T-helper 1 cell treated with Interleukin-12 subunit alpha and Interleukin-12 subunit beta and Interleukin-4 antibody, amounts not matched to agents 30 μg/mL and 1 μg/mL, for 36 hours (primary cell): ENCODE results near the gene IL3.

ENCODE experiments used
- H3K27ac Mint-ChIP-seq: one replicate; pipeline ENCODE4 v1.8.0; 2021; ENCODE audit warnings: mild to moderate bottlenecking, mixed read lengths
- H3K27me3 Mint-ChIP-seq: one replicate; pipeline ENCODE4 v1.8.0; 2021; ENCODE audit warnings: low read depth, mixed read lengths
- H3K36me3 Mint-ChIP-seq: one replicate; pipeline ENCODE4 v1.8.0; 2021; ENCODE audit warnings: low read depth, mixed read lengths
- H3K4me1 Mint-ChIP-seq: one replicate; pipeline ENCODE4 v1.8.0; 2021; ENCODE audit warnings: low read depth, mixed read lengths
- H3K4me3 Mint-ChIP-seq: one replicate; pipeline ENCODE4 v1.8.0; 2021; ENCODE audit warnings: mild to moderate bottlenecking, moderate library complexity, mixed read lengths
- H3K9me3 Mint-ChIP-seq: one replicate; pipeline ENCODE4 v1.8.0; 2021; ENCODE audit warnings: mixed read lengths

The IL3 gene

GRCh38 chr5:132046880-132047299, 13.6 kb upstream of the IL3 start:
- H3K4me1 Mint-ChIP-seq = peaks cover 2% of the 10 kb centered on the region
- H3K4me3 Mint-ChIP-seq = no peak overlapping the region
- no peaks in the 10 kb centered on the region for H3K9me3 Mint-ChIP-seq
- H3K27me3 Mint-ChIP-seq = peaks cover 59% of the 10 kb centered on the region
- no peak overlapping the region for H3K27ac Mint-ChIP-seq
- peaks cover 2% of the 10 kb centered on the region for H3K36me3 Mint-ChIP-seq

GRCh38 chr5:132049093-132049492, 11.4 kb upstream of the IL3 start:
- Mint-ChIP-seq H3K9me3 (no peaks in the 10 kb centered on the region), H3K4me3 (no peak overlapping the region), H3K4me1 (peaks cover 2% of the 10 kb centered on the region), H3K36me3 (peaks cover 2% of the 10 kb centered on the region), H3K27me3 (peaks cover 57% of the 10 kb centered on the region), H3K27ac (no peak overlapping the region)

GRCh38 chr5:132049559-132049958, 10.9 kb upstream of the IL3 start:
- H3K27me3 Mint-ChIP-seq = peaks cover 62% of the 10 kb centered on the region
- no peak overlapping the region for H3K4me3 Mint-ChIP-seq
- peaks cover 4% of the 10 kb centered on the region for H3K4me1 Mint-ChIP-seq
- H3K36me3 Mint-ChIP-seq = no peaks in the 10 kb centered on the region
- H3K27ac Mint-ChIP-seq = no peak overlapping the region
- H3K9me3 Mint-ChIP-seq = no peaks in the 10 kb centered on the region

GRCh38 chr5:132050136-132050535, 10.3 kb upstream of the IL3 start:
- peaks cover 8% of the 10 kb centered on the region for H3K4me1 Mint-ChIP-seq
- H3K9me3 Mint-ChIP-seq = no peaks in the 10 kb centered on the region
- no peak overlapping the region for H3K4me3 Mint-ChIP-seq
- H3K27me3 Mint-ChIP-seq = peaks cover 63% of the 10 kb centered on the region
- no peaks in the 10 kb centered on the region for H3K36me3 Mint-ChIP-seq
- H3K27ac Mint-ChIP-seq = no peak overlapping the region

- Mint-ChIP-seq H3K9me3 (no peaks in the 10 kb centered on the region), H3K4me3 (no peak overlapping the region), H3K27me3 (peaks cover 59% of the 10 kb centered on the region), H3K27ac (no peak overlapping the region), H3K36me3 (no peaks in the 10 kb centered on the region), H3K4me1 (peaks cover 15% of the 10 kb centered on the region)
These were observed 9.5 kb upstream of the IL3 start for GRCh38 chr5:132050661-132051552.

GRCh38 chr5:132052520-132052919, 7.9 kb upstream of the IL3 start:
- H3K27me3 Mint-ChIP-seq = peaks cover 51% of the 10 kb centered on the region
- no peak overlapping the region for H3K4me3 Mint-ChIP-seq
- H3K36me3 Mint-ChIP-seq = no peaks in the 10 kb centered on the region
- no peak overlapping the region for H3K27ac Mint-ChIP-seq
- H3K4me1 Mint-ChIP-seq = peaks cover 27% of the 10 kb centered on the region
- H3K9me3 Mint-ChIP-seq = no peaks in the 10 kb centered on the region

- H3K27me3 Mint-ChIP-seq = peaks cover 56% of the 10 kb centered on the region
- H3K27ac Mint-ChIP-seq = no peak overlapping the region
- no peaks in the 10 kb centered on the region for H3K9me3 Mint-ChIP-seq
- H3K36me3 Mint-ChIP-seq = no peaks in the 10 kb centered on the region
- H3K4me1 Mint-ChIP-seq = peaks cover 32% of the 10 kb centered on the region
- no peak overlapping the region for H3K4me3 Mint-ChIP-seq
These were observed 7.0 kb upstream of the IL3 start for GRCh38 chr5:132053483-132053882.

GRCh38 chr5:132054031-132054696, 6.3 kb upstream of the IL3 start:
- H3K4me3 Mint-ChIP-seq = no peak overlapping the region
- H3K4me1 Mint-ChIP-seq = peaks cover 35% of the 10 kb centered on the region
- H3K27ac Mint-ChIP-seq = peak overlapping the region; percentile 8
- H3K36me3 Mint-ChIP-seq = no peaks in the 10 kb centered on the region
- no peaks in the 10 kb centered on the region for H3K9me3 Mint-ChIP-seq
- H3K27me3 Mint-ChIP-seq = peaks cover 52% of the 10 kb centered on the region

GRCh38 chr5:132054697-132055440, 5.6 kb upstream of the IL3 start:
- Mint-ChIP-seq H3K36me3 (no peaks in the 10 kb centered on the region), H3K9me3 (no peaks in the 10 kb centered on the region), H3K27ac (peak overlapping the region; percentile 8), H3K4me3 (no peak overlapping the region), H3K27me3 (peaks cover 52% of the 10 kb centered on the region), H3K4me1 (peaks cover 42% of the 10 kb centered on the region)

GRCh38 chr5:132055441-132055807, 5.0 kb upstream of the IL3 start:
- no peak overlapping the region for H3K27ac Mint-ChIP-seq
- H3K27me3 Mint-ChIP-seq = peaks cover 49% of the 10 kb centered on the region
- no peak overlapping the region for H3K4me3 Mint-ChIP-seq
- no peaks in the 10 kb centered on the region for H3K36me3 Mint-ChIP-seq
- no peaks in the 10 kb centered on the region for H3K9me3 Mint-ChIP-seq
- peaks cover 42% of the 10 kb centered on the region for H3K4me1 Mint-ChIP-seq

- H3K27me3 Mint-ChIP-seq = peaks cover 44% of the 10 kb centered on the region
- H3K4me1 Mint-ChIP-seq = peaks cover 47% of the 10 kb centered on the region
- H3K36me3 Mint-ChIP-seq = no peaks in the 10 kb centered on the region
- no peak overlapping the region for H3K27ac Mint-ChIP-seq
- no peak overlapping the region for H3K4me3 Mint-ChIP-seq
- no peaks in the 10 kb centered on the region for H3K9me3 Mint-ChIP-seq
These were observed 4.4 kb upstream of the IL3 start for GRCh38 chr5:132055808-132056609.

GRCh38 chr5:132056610-132057497, 3.6 kb upstream of the IL3 start:
- H3K27ac Mint-ChIP-seq = peak overlapping the region; percentile 60
- H3K9me3 Mint-ChIP-seq = no peaks in the 10 kb centered on the region
- peaks cover 35% of the 10 kb centered on the region for H3K27me3 Mint-ChIP-seq
- H3K36me3 Mint-ChIP-seq = no peaks in the 10 kb centered on the region
- H3K4me3 Mint-ChIP-seq = no peak overlapping the region
- peaks cover 47% of the 10 kb centered on the region for H3K4me1 Mint-ChIP-seq

- Mint-ChIP-seq H3K27me3 (peaks cover 27% of the 10 kb centered on the region), H3K27ac (peak overlapping the region; percentile 60), H3K9me3 (no peaks in the 10 kb centered on the region), H3K4me1 (peaks cover 47% of the 10 kb centered on the region), H3K4me3 (peak overlapping the region; percentile 23), H3K36me3 (no peaks in the 10 kb centered on the region)
These were observed 2.8 kb upstream of the IL3 start for GRCh38 chr5:132057498-132058255.
